Hepatocyte (in vitro differentiated cells): ENCODE data around the gene CACNA1C.

ENCODE experiments used
- EZH2 ChIP-seq: fragments of 200-600 bp; sonication (generic); IDR thresholded peaks from 2 replicates; pipeline ENCODE4 v1.6.1; 2016; ENCODE audit warnings: antibody characterized with exemption, mild to moderate bottlenecking, borderline replicate concordance
- EZH2phosphoT487 ChIP-seq: fragments of 200-600 bp; sonication (generic); IDR thresholded peaks from one replicate; pipeline ENCODE4 v1.6.1; 2018; ENCODE audit warnings: antibody characterized with exemption, mild to moderate bottlenecking, low read depth, moderate library complexity; ENCODE audit not compliant: unreplicated experiment, severe bottlenecking
- TF ChIP-seq, protein P1 (sequence below): fragments of 200-600 bp; sonication (generic); IDR thresholded peaks from 2 replicates; pipeline ENCODE4 v1.5.1; 2016; ENCODE audit warnings: antibody characterized with exemption, mild to moderate bottlenecking; ENCODE audit not compliant: poor library complexity

DNA sequence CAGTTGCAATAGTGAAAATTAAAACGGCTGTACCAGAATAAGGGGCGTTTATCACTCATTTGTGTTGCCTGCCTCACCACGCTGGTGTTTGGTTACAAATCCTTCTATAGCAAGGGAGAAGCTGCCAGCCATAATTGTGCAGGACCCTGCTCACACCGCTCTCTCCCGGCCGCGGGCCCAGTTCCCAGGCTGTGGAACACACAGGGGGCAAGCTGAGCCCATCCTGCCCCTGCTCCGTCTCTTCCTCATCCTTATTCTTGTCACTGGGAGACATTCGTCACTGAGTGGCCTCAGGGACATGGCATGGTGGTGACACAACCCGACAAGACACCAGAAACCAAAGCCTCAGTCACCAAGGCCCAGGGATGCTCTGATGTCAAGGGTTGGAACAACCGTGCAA, 625.6 kb downstream of the CACNA1C start:
- TF ChIP-seq, protein P1, sequence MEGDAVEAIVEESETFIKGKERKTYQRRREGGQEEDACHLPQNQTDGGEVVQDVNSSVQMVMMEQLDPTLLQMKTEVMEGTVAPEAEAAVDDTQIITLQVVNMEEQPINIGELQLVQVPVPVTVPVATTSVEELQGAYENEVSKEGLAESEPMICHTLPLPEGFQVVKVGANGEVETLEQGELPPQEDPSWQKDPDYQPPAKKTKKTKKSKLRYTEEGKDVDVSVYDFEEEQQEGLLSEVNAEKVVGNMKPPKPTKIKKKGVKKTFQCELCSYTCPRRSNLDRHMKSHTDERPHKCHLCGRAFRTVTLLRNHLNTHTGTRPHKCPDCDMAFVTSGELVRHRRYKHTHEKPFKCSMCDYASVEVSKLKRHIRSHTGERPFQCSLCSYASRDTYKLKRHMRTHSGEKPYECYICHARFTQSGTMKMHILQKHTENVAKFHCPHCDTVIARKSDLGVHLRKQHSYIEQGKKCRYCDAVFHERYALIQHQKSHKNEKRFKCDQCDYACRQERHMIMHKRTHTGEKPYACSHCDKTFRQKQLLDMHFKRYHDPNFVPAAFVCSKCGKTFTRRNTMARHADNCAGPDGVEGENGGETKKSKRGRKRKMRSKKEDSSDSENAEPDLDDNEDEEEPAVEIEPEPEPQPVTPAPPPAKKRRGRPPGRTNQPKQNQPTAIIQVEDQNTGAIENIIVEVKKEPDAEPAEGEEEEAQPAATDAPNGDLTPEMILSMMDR: no peak
- TF ChIP-seq EZH2: no peak
- TF ChIP-seq EZH2phosphoT487: no peak
